Panc1 (cell line): ENCODE measurements around the gene GSTT4. TPM values are rescaled to one million over a fixed set of nuclear protein-coding genes. Genes with fewer than 3 reads are reported as not detected.

Experiments
- ATAC-seq: fragments of 200-7000 bp; cut with Tn5 transposase; 2 replicates; pipeline ENCODE4 v1.9.1; 2020; ENCODE audit warnings: mild to moderate bottlenecking, moderate library complexity
- BruUV-seq: library from RNA; stranded (reverse); fragments of 400-500 nt; replicated peaks from 2 replicates; lab custom pipeline; 2021; lab: Mats Ljungman, UMichigan
- CTCF ChIA-PET: fragments of 300-600 bp; sonication (Branson Sonifier 250); formaldehyde crosslinking; loops from one replicate; lab custom pipeline; 2022; ENCODE audit warnings: antibody characterized with exemption; lab: Charles Lee
- POLR2A ChIA-PET: fragments of 300-600 bp; sonication (Branson Sonifier 250); formaldehyde crosslinking; loops from one replicate; lab custom pipeline; 2022; ENCODE audit warnings: antibody characterized with exemption; lab: Charles Lee
- DNase-seq: peaks from one replicate; pipeline ENCODE4 v3.0.0-alpha.2; 2010; ENCODE audit warnings: low read depth, low spot score
- H3K27ac ChIP-seq: 2 replicates; pipeline ENCODE4 v1.5.1; 2011; ENCODE audit warnings: mild to moderate bottlenecking, low read length, inconsistent platforms
- H3K27me3 ChIP-seq: fragments of 200-500 bp; sonication (Bioruptor generic); 2 replicates; pipeline ENCODE4 v1.6.0; 2014; ENCODE audit warnings: low read length, inconsistent platforms; ENCODE audit not compliant: control insufficient read depth, insufficient read depth
- H3K36me3 ChIP-seq: fragments of 200-500 bp; sonication (Bioruptor generic); 2 replicates; pipeline ENCODE4 v1.5.1; 2014; ENCODE audit warnings: inconsistent platforms, mild to moderate bottlenecking, low read length, moderate library complexity; ENCODE audit not compliant: control insufficient read depth, insufficient read depth
- H3K4me1 ChIP-seq: 2 replicates; pipeline ENCODE4 v1.5.1; 2011; ENCODE audit warnings: inconsistent platforms, mild to moderate bottlenecking, low read length, moderate library complexity; ENCODE audit not compliant: control insufficient read depth, insufficient read depth
- H3K4me3 ChIP-seq, 2 experiments: 2 replicates each; pipeline ENCODE4 v1.5.1; 2011 to 2012; ENCODE audit warnings: low read depth in 2 of 2, low read length in 2 of 2, mild to moderate bottlenecking in 2 of 2, inconsistent platforms in 1 of 2, moderate library complexity in 1 of 2
- H3K9me3 ChIP-seq: fragments of 200-500 bp; sonication (Bioruptor generic); 2 replicates; pipeline ENCODE4 v1.5.1; 2014; ENCODE audit warnings: low read depth, mild to moderate bottlenecking, inconsistent platforms, low read length, moderate library complexity; ENCODE audit not compliant: control insufficient read depth, insufficient read depth
- CTCF ChIP-seq: fragments of 450-650 bp; IDR thresholded peaks from 2 replicates; pipeline ENCODE4 v1.5.1; 2017; ENCODE audit warnings: mild to moderate bottlenecking
- POLR2AphosphoS5 ChIP-seq: IDR thresholded peaks from 2 replicates; pipeline ENCODE4 v1.6.1; 2012; ENCODE audit warnings: mild to moderate bottlenecking, low read depth, low read length, moderate library complexity
- REST ChIP-seq, 2 experiments: IDR thresholded peaks; 2 replicates each; pipeline ENCODE4 v1.6.1; 2011 to 2012; ENCODE audit warnings: low read depth in 2 of 2, control low read depth in 1 of 2, low read length in 1 of 2, mild to moderate bottlenecking in 1 of 2, moderate library complexity in 1 of 2; ENCODE audit not compliant: insufficient read depth in 1 of 2
- SIN3A ChIP-seq: IDR thresholded peaks from 2 replicates; pipeline ENCODE4 v1.6.1; 2012; ENCODE audit warnings: low read depth, mild to moderate bottlenecking, low read length, moderate library complexity, borderline replicate concordance; ENCODE audit not compliant: insufficient read depth
- TCF7L2 ChIP-seq: IDR thresholded peaks from 2 replicates; pipeline ENCODE4 v1.6.1; 2011; ENCODE audit warnings: mild to moderate bottlenecking, low read depth, low read length, inconsistent platforms
- in situ Hi-C: cut with HindIII; loops from 2 replicates; pipeline ENCODE4 v1.10.0; 2016; ENCODE audit warnings: low sequenced_read_pairs, low pct_unique_long_range_greater_than_20kb
- intact Hi-C: fragments of 100-400 bp; cut with micrococcal nuclease; formaldehyde crosslinking; loops from one replicate; pipeline ENCODE4 v1.10.0; 2022; ENCODE audit not compliant: unreplicated experiment
- total RNA-seq: library from RNA; stranded (reverse); gene quantifications from one replicate; pipeline ENCODE4 v1.2.1, GENCODE V29; 2021; ENCODE audit not compliant: unreplicated experiment

The GSTT4 gene
- total RNA-seq, 1 experiment from 2014 or later = not detected

GRCh38 chr22:24053481-24054226, 48.4 kb upstream of the GSTT4 start:
- in situ Hi-C loops = no loop called here
- TF ChIP-seq CTCF (no peak), SIN3A (no peak), POLR2AphosphoS5 (no peak)
- DNase-seq (no peak), ATAC-seq (peak; percentile 51; the same call in 1 of the 2 replicates)
- intact Hi-C loops = no loop called here
- Histone ChIP-seq H3K27me3 (no peaks in the 10 kb centered on the region), H3K4me3 (no peak overlapping the region), H3K4me1 (no peaks in the 10 kb centered on the region), H3K27ac (no peak overlapping the region), H3K9me3 (no peaks in the 10 kb centered on the region), H3K36me3 (no peaks in the 10 kb centered on the region)
- BruUV-seq = no TSS peak
- CTCF ChIA-PET = no interaction called here
- POLR2A ChIA-PET = no interaction called here

GRCh38 chr22:24051568-24051967, 46.3 kb upstream of the GSTT4 start:
- in situ Hi-C loops = no loop called here
- POLR2A ChIA-PET = no interaction called here
- no peaks in the 10 kb centered on the region for H3K36me3 ChIP-seq

More at GRCh38 chr22:24051568-24051967, 46.3 kb upstream of the GSTT4 start:
- BruUV-seq = no TSS peak
- DNase-seq (no peak), ATAC-seq (peak; percentile 34; the same call in 1 of the 2 replicates)
- Histone ChIP-seq H3K27me3 (no peaks in the 10 kb centered on the region), H3K4me1 (no peaks in the 10 kb centered on the region), H3K4me3 (no peak overlapping the region), H3K9me3 (no peaks in the 10 kb centered on the region), H3K27ac (no peak overlapping the region)
- no peak for TF ChIP-seq REST (IDR thresholded peaks at IDR 0.05; ENCODE audit: insufficient read depth in 1 of 2, low read depth in 2 of 2, low read length in 1 of 2)
- no peak for TF ChIP-seq SIN3A
- no peak for TF ChIP-seq TCF7L2
- no peak for TF ChIP-seq POLR2AphosphoS5
- TF ChIP-seq CTCF = no peak
- intact Hi-C loops = no loop called here
- CTCF ChIA-PET = no interaction called here
